ENCODE measurements around the gene RBL1. TPM values are rescaled to one million over a fixed set of nuclear protein-coding genes. Genes with fewer than 3 reads are reported as not detected.
A peak's percentile ranks its signal among the peaks of the same experiment; 100 is the strongest.

RBL1 gene
- total and polyA plus RNA-seq, 10 of the 15 experiments (the other 5 are each of a cell fraction or from before 2014, with no cell fraction given), result 4.5 to 51.1 (median 24.9) TPM

DNA sequence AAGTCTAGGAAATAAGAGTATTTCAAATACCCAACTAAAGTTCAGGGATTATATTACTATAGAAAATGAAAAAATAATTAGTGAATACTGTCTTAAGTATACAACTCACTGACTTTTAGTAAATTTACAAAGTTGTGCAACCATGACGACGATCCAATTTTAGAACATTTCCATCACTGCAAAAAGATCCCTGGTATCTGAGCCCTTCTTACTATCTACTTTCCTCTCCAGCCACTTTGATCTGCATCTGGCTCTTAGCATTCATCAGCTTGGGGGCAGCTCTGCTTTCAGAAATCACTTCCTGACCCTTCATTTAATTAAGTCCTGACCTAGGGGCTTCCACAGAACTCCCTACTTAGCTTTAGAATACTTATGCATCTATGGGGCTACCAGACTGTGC lies 38.2 kb upstream of the RBL1 start:
- H3K4me2 ChIP-seq (ENCODE audit: control insufficient read depth, insufficient read depth), result no peak overlapping the region
- no peak for ATAC-seq
- ChIA-PET CTCF (no interaction called here), POLR2A (no interaction called here), RAD21 (ENCODE audit: unreplicated experiment) (no interaction called here), SMC1A (ENCODE audit: uncharacterized antibody, unreplicated experiment) (no interaction called here)
- no peaks in the 10 kb centered on the region; a peak in 1 of 4 replicates for H3K27me3 ChIP-seq (replicated peaks in 1 of 2; ENCODE audit: control insufficient read depth in 2 of 2, insufficient read depth in 2 of 2, low read length in 1 of 2)
- TF ChIP-seq RELA (IDR thresholded peaks at IDR 0.05; ENCODE audit: borderline replicate concordance, partially characterized antibody) (no peak), RFX5 (IDR thresholded peaks at IDR 0.05; ENCODE audit: low read depth, low read length) (no peak), SREBF1 (IDR thresholded peaks at IDR 0.05; ENCODE audit: low read length) (no peak), MEF2B (IDR thresholded peaks at IDR 0.05; ENCODE audit: partially characterized antibody, poor library complexity, severe bottlenecking) (no peak), ZBED1 (IDR thresholded peaks at IDR 0.05; ENCODE audit: borderline replicate concordance) (no peak)
- intact Hi-C loops (cut with micrococcal nuclease; ENCODE audit: unreplicated experiment) (no loop called here), in situ Hi-C loops (cut with MboI) (no loop called here)
- H3K9ac ChIP-seq (ENCODE audit: control insufficient read depth, insufficient read depth, low read length), result no peak overlapping the region
- H3K9me3 ChIP-seq (replicated peaks; ENCODE audit: control insufficient read depth, insufficient read depth, low read length), result no peaks in the 10 kb centered on the region
- no TSS peak for BruUV-seq (replicated peaks)
- H3K4me1 ChIP-seq (ENCODE audit: control insufficient read depth, insufficient read depth, low read length), result no peaks in the 10 kb centered on the region
- no peak overlapping the region for H2AFZ ChIP-seq (ENCODE audit: control insufficient read depth, low read depth, low read length)
- peak; percentile 44 for FAIRE-seq
- H3K36me3 ChIP-seq (ENCODE audit: control insufficient read depth in 2 of 2, insufficient read depth in 2 of 2, low read length in 1 of 2), result no peaks in the 10 kb centered on the region
- no peak overlapping the region for H3K4me3 ChIP-seq
- H3K27ac ChIP-seq (ENCODE audit: control insufficient read depth, insufficient read depth), result no peak overlapping the region
- DNase-seq (ENCODE audit: low read depth, low spot score), result no peak
- H4K20me1 ChIP-seq (ENCODE audit: control insufficient read depth, insufficient read depth), result no peaks in the 10 kb centered on the region
- H3K79me2 ChIP-seq (ENCODE audit: control insufficient read depth, insufficient read depth, low read length), result no peaks in the 10 kb centered on the region
- 100% methylated on average over 2 of the region's 2 CpGs for WGBS (ENCODE audit: insufficient coverage, insufficient replicate concordance, low lambda C conversion rate, missing lambda C conversion rate)

DNA sequence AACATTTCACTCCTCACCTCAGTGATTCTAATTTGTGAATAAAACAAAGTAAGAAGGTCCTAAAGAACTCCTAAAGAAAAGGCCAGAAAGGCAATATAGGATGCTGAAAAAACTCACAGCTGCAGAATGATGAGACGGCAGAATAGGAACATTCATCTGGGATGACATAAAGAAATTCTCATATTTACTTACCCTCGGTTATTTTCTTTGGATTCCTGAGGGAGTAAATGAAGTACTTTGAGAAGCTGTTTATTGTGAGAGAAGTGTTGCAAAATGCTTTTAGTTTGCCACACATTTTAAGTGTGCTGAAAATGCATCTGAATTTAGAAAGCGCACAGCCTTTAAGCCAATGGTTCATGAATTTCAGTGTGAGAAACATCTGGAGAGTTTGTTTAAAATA lies 35.7 kb upstream of the RBL1 start:
- no peaks in the 10 kb centered on the region for H4K20me1 ChIP-seq (ENCODE audit: control insufficient read depth, insufficient read depth)
- CTCF ChIA-PET, result no interaction called here
- H3K4me1 ChIP-seq (ENCODE audit: control insufficient read depth, insufficient read depth, low read length), result no peaks in the 10 kb centered on the region
- H3K79me2 ChIP-seq (ENCODE audit: control insufficient read depth, insufficient read depth, low read length), result no peaks in the 10 kb centered on the region
- ATAC-seq (no peak), FAIRE-seq (no peak), DNase-seq (ENCODE audit: low read depth, low spot score) (no peak)
- RAD21 ChIA-PET (ENCODE audit: unreplicated experiment), result no interaction called here
- intact Hi-C loops (cut with micrococcal nuclease; ENCODE audit: unreplicated experiment) (no loop called here), in situ Hi-C loops (cut with MboI) (no loop called here)
- 79% methylated on average over 3 of the region's 3 CpGs for WGBS (ENCODE audit: insufficient coverage, insufficient replicate concordance, low lambda C conversion rate, missing lambda C conversion rate)
- SMC1A ChIA-PET (ENCODE audit: uncharacterized antibody, unreplicated experiment), result no interaction called here
- H3K27me3 ChIP-seq (replicated peaks in 1 of 2; ENCODE audit: control insufficient read depth in 2 of 2, insufficient read depth in 2 of 2, low read length in 1 of 2), result no peaks in the 10 kb centered on the region; a peak in 1 of 4 replicates
- no peak overlapping the region for H3K4me2 ChIP-seq (ENCODE audit: control insufficient read depth, insufficient read depth)
- POLR2A ChIA-PET, result no interaction called here
- no peak overlapping the region for H3K4me3 ChIP-seq
- no peak overlapping the region for H2AFZ ChIP-seq (ENCODE audit: control insufficient read depth, low read depth, low read length)
- no peaks in the 10 kb centered on the region for H3K36me3 ChIP-seq (ENCODE audit: control insufficient read depth in 2 of 2, insufficient read depth in 2 of 2, low read length in 1 of 2)
- H3K27ac ChIP-seq (ENCODE audit: control insufficient read depth, insufficient read depth), result no peak overlapping the region
- H3K9me3 ChIP-seq (replicated peaks; ENCODE audit: control insufficient read depth, insufficient read depth, low read length), result no peaks in the 10 kb centered on the region
- BruUV-seq (replicated peaks), result no TSS peak
- H3K9ac ChIP-seq (ENCODE audit: control insufficient read depth, insufficient read depth, low read length), result no peak overlapping the region
- TF ChIP-seq POLR2AphosphoS2 (IDR thresholded peaks at IDR 0.05; ENCODE audit: low read depth, low read length), result no peak
- TF ChIP-seq CEBPB (IDR thresholded peaks at IDR 0.05; ENCODE audit: borderline replicate concordance in 1 of 2, low read depth in 2 of 2, low read length in 2 of 2), result no peak
- TF ChIP-seq, protein P1, sequence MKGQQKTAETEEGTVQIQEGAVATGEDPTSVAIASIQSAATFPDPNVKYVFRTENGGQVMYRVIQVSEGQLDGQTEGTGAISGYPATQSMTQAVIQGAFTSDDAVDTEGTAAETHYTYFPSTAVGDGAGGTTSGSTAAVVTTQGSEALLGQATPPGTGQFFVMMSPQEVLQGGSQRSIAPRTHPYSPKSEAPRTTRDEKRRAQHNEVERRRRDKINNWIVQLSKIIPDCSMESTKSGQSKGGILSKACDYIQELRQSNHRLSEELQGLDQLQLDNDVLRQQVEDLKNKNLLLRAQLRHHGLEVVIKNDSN (IDR thresholded peaks at IDR 0.05; ENCODE audit: borderline replicate concordance, extremely low read length, insufficient read depth, low read depth, low read length), result no peak
- no peak for TF ChIP-seq ZNF622 (IDR thresholded peaks at IDR 0.05)
- no peak for TF ChIP-seq FOXK2 (IDR thresholded peaks at IDR 0.05)
- no peak for TF ChIP-seq RELA (IDR thresholded peaks at IDR 0.05; ENCODE audit: borderline replicate concordance, partially characterized antibody)
- no peak for TF ChIP-seq PAX5 (IDR thresholded peaks at IDR 0.05; ENCODE audit: borderline replicate concordance, low read depth, low read length)
- no peak for TF ChIP-seq SIX5 (IDR thresholded peaks at IDR 0.05; ENCODE audit: low read depth, low read length, severe bottlenecking)
- TF ChIP-seq ZNF384 (IDR thresholded peaks at IDR 0.05; ENCODE audit: borderline replicate concordance, low read depth, low read length), result no peak
- TF ChIP-seq, protein P2, sequence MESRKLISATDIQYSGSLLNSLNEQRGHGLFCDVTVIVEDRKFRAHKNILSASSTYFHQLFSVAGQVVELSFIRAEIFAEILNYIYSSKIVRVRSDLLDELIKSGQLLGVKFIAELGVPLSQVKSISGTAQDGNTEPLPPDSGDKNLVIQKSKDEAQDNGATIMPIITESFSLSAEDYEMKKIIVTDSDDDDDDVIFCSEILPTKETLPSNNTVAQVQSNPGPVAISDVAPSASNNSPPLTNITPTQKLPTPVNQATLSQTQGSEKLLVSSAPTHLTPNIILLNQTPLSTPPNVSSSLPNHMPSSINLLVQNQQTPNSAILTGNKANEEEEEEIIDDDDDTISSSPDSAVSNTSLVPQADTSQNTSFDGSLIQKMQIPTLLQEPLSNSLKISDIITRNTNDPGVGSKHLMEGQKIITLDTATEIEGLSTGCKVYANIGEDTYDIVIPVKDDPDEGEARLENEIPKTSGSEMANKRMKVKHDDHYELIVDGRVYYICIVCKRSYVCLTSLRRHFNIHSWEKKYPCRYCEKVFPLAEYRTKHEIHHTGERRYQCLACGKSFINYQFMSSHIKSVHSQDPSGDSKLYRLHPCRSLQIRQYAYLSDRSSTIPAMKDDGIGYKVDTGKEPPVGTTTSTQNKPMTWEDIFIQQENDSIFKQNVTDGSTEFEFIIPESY (IDR thresholded peaks at IDR 0.05), result no peak
- TF ChIP-seq, protein P3, sequence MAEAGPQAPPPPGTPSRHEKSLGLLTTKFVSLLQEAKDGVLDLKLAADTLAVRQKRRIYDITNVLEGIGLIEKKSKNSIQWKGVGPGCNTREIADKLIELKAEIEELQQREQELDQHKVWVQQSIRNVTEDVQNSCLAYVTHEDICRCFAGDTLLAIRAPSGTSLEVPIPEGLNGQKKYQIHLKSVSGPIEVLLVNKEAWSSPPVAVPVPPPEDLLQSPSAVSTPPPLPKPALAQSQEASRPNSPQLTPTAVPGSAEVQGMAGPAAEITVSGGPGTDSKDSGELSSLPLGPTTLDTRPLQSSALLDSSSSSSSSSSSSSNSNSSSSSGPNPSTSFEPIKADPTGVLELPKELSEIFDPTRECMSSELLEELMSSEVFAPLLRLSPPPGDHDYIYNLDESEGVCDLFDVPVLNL (IDR thresholded peaks at IDR 0.05; ENCODE audit: low read depth, low read length), result no peak
